Naive thymus-derived CD4-positive, alpha-beta T cell (primary cell): ENCODE measurements around the gene OR4D10. TPM values are rescaled to one million over a fixed set of nuclear protein-coding genes. Genes with fewer than 3 reads are reported as not detected.

Source experiments
- ATAC-seq: fragments of 150-1000 bp; cut with Tn5 transposase; 2 replicates; pipeline ENCODE4 v1.10.0; 2021; ENCODE audit warnings: mild to moderate bottlenecking, moderate library complexity
- CTCF ChIA-PET: fragments of 350-600 bp; sonication (Branson Sonifier 250); formaldehyde crosslinking; loops from one replicate; lab custom pipeline; 2021; ENCODE audit warnings: antibody characterized with exemption; lab: Charles Lee
- POLR2A ChIA-PET: fragments of 350-600 bp; sonication (Branson Sonifier 250); formaldehyde crosslinking; loops from one replicate; lab custom pipeline; 2021; ENCODE audit warnings: antibody characterized with exemption, inconsistent platforms; lab: Charles Lee
- DNase-seq, 9 donors: peaks; one replicate each; pipeline versions ENCODE4 v3.0.0 to v3.0.0-alpha.2; 2020 to 2022; ENCODE audit warnings: mixed read lengths in 1 of 9
- H3K27ac ChIP-seq: one replicate; pipeline ENCODE4 v1.7.0; 2013; ENCODE audit warnings: mild to moderate bottlenecking, low read depth, low read length, moderate library complexity
- H3K27me3 ChIP-seq, 2 donors: one replicate each; pipeline ENCODE4 v1.7.0; 2013; ENCODE audit warnings: low read length in 2 of 2, mild to moderate bottlenecking in 2 of 2, moderate library complexity in 2 of 2; ENCODE audit not compliant: control insufficient read depth in 2 of 2, insufficient read depth in 2 of 2
- H3K36me3 ChIP-seq, 3 experiments: 1 replicate in 2 of 3; 2 replicates in 1 of 3; pipeline ENCODE4 v1.7.0; 2013; ENCODE audit warnings: low read length in 3 of 3, mild to moderate bottlenecking in 3 of 3, moderate library complexity in 1 of 3; ENCODE audit not compliant: insufficient read depth in 3 of 3, control insufficient read depth in 2 of 3
- H3K4me1 ChIP-seq, 2 donors: one replicate each; pipeline ENCODE4 v1.7.0; 2013; ENCODE audit warnings: low read length in 2 of 2, mild to moderate bottlenecking in 2 of 2, moderate library complexity in 1 of 2; ENCODE audit not compliant: control insufficient read depth in 2 of 2, insufficient read depth in 2 of 2
- H3K4me3 ChIP-seq: 2 replicates; pipeline ENCODE4 v1.7.0; 2013; ENCODE audit warnings: mild to moderate bottlenecking, low read length
- H3K9me3 ChIP-seq, 3 experiments: 1 replicate in 2 of 3; 2 replicates in 1 of 3; pipeline ENCODE4 v1.7.0; 2013; ENCODE audit warnings: low read length in 3 of 3; ENCODE audit not compliant: control insufficient read depth in 2 of 3
- H3K27ac Mint-ChIP-seq, 9 donors: one replicate each; pipeline ENCODE4 v1.8.0; 2020 to 2022; ENCODE audit warnings: mixed read lengths in 9 of 9, mild to moderate bottlenecking in 8 of 9, moderate library complexity in 5 of 9, inconsistent platforms in 2 of 9
- H3K27me3 Mint-ChIP-seq, 5 donors: one replicate each; pipeline ENCODE4 v1.8.0; 2021 to 2022; ENCODE audit warnings: mixed read lengths in 5 of 5, mild to moderate bottlenecking in 1 of 5
- H3K36me3 Mint-ChIP-seq, 5 donors: one replicate each; pipeline ENCODE4 v1.8.0; 2020 to 2022; ENCODE audit warnings: mixed read lengths in 5 of 5, mild to moderate bottlenecking in 3 of 5, inconsistent platforms in 1 of 5
- H3K4me1 Mint-ChIP-seq, 7 donors: one replicate each; pipeline ENCODE4 v1.8.0; 2020 to 2022; ENCODE audit warnings: mixed read lengths in 7 of 7, mild to moderate bottlenecking in 3 of 7, inconsistent platforms in 1 of 7
- H3K4me3 Mint-ChIP-seq, 10 donors: one replicate each; pipeline ENCODE4 v1.8.0; 2020 to 2022; ENCODE audit warnings: mild to moderate bottlenecking in 10 of 10, mixed read lengths in 10 of 10, moderate library complexity in 6 of 10, inconsistent platforms in 2 of 10
- H3K9me3 Mint-ChIP-seq, 11 donors: one replicate each; pipeline ENCODE4 v1.8.0; 2020 to 2022; ENCODE audit warnings: mixed read lengths in 11 of 11, mild to moderate bottlenecking in 4 of 11, inconsistent platforms in 1 of 11, moderate library complexity in 1 of 11
- intact Hi-C, 2 donors: fragments of 100-400 bp; cut with micrococcal nuclease; formaldehyde crosslinking; loops; one replicate each; pipeline ENCODE4 v1.15.1; 2023
- polyA plus RNA-seq, 2 donors: library from polyadenylated mRNA; unstranded; fragments of 300-500 nt; fragmentation: Illumina TruSeq; gene quantifications; one replicate each; pipeline ENCODE4 v1.2.3, GENCODE V29; 2021
- total RNA-seq, 6 experiments: library from RNA in 5 of 6; stranded (reverse) in 5 of 6; gene quantifications; 1 replicate in 5 of 6; 2 replicates in 1 of 6; pipeline ENCODE4 v1.2.3 and lab custom pipeline; 2021 to 2026

OR4D10 gene
- total RNA-seq (not detected), polyA plus RNA-seq (not detected), total RNA-seq (lab: John Stamatoyannopoulos, UW) (not detected)

DNA sequence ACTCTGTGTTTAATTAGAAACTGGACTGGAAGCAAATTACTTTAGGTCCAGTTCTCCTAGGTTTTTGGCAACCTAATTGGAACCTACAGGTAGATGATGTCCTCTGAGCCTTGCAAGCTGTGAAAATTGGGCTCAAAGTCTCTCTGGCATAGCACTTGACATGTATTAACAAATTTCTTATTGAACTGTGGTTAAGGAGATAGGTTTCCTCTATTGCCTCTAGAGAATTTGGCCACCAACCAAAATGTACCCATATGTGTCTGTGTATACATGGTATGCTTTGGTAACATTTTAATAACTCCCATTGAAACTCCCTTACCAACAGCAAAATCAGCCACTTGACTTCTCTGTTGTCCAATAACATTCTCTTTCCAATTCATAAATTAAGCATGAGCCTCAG, at the start of gene OR4D10:
Gene OR4D10 (plus strand): TSS at position 301 of the 400 bp plus-strand sequence. CDS start 4,115 bp downstream, outside the sequence.
- H3K4me1 ChIP-seq: no peaks in the 10 kb centered on the region
- no peaks in the 10 kb centered on the region for H3K27me3 ChIP-seq
- H3K27me3 Mint-ChIP-seq: peaks cover 9 to 39% (median 16%) of the 10 kb centered on the region in 5 donors
- no peaks in the 10 kb centered on the region for H3K9me3 ChIP-seq
- ATAC-seq (no peak), DNase-seq (no peak)
- intact Hi-C loops: no loop called here
- no peak within 1 kb of the TSS for H3K4me3 ChIP-seq
- H3K4me3 Mint-ChIP-seq: no peak within 1 kb of the TSS
- no peaks in the 10 kb centered on the region for H3K9me3 Mint-ChIP-seq
- CTCF ChIA-PET: no interaction called here
- H3K27ac Mint-ChIP-seq: no peak within 1 kb of the TSS
- H3K4me1 Mint-ChIP-seq: no peaks in the 10 kb centered on the region
- H3K36me3 ChIP-seq: no peaks in the 10 kb centered on the region
- POLR2A ChIA-PET: no interaction called here
- no peaks in the 10 kb centered on the region for H3K36me3 Mint-ChIP-seq
- no peak within 1 kb of the TSS for H3K27ac ChIP-seq

DNA sequence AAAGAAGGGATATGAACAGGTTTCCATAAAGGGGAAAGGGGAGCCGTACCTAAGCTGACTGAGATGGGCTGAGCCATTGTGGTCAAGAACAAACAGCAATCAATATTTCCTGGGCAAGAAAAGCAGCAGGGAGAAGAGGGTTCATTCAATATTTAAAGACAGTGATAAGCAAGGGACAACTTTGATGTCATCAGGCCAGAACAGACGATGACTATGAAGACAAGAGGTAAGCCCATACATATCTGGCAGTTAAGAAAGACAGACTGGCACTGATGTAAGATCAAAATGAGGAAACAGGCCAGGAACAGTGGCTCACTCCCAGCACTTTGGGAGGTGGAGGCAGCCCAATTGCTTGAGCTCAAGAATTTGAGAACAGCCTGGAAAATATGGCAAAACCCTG, 49.3 kb upstream of the OR4D10 start:
- POLR2A ChIA-PET: no interaction called here
- DNase-seq: no peak

DNA sequence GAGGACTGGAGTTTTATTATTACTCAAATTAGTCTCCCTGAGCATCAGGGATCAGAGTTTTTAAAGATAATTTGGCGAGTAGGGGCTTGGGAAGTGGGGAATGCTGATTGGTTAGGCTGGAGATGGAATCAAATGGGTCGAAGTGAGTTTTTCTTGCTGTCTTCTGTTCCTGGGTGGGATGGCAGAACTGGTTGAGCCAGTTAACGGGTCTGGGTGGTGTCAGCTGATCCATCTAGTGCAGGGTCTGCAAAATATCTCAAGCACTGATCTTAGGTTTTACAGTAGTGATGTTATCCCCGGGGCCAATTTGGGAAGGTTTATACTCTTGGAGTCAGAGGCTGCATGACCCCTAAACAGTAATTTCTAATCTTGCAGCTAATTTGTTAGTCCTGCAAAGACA, 48.0 kb upstream of the OR4D10 start:
- ATAC-seq: no peak

More for the DNA sequence above, 49.3 kb upstream of the OR4D10 start:
- no peaks in the 10 kb centered on the region for H3K36me3 ChIP-seq
- H3K4me3 Mint-ChIP-seq: no peak overlapping the region
- H3K9me3 ChIP-seq: no peaks in the 10 kb centered on the region
- H3K27ac ChIP-seq: no peak overlapping the region
- peaks cover 0 to 3% (median 0%) of the 10 kb centered on the region in 7 donors for H3K4me1 Mint-ChIP-seq
- peaks cover 1 to 18% (median 5%) of the 10 kb centered on the region in 5 donors for H3K27me3 Mint-ChIP-seq
- H3K4me1 ChIP-seq: no peaks in the 10 kb centered on the region
- ATAC-seq: no peak
- no peak overlapping the region for H3K4me3 ChIP-seq
- H3K27ac Mint-ChIP-seq: no peak overlapping the region
- no peaks in the 10 kb centered on the region for H3K9me3 Mint-ChIP-seq
- CTCF ChIA-PET: interaction anchor here (0.5 kb wide), 1 partner anchor 296 kb away, joined by 3 read pairs; no protein-coding TSS in a partner anchor
- H3K36me3 Mint-ChIP-seq: no peaks in the 10 kb centered on the region
- intact Hi-C loops: no loop called here
- no peaks in the 10 kb centered on the region for H3K27me3 ChIP-seq

DNA sequence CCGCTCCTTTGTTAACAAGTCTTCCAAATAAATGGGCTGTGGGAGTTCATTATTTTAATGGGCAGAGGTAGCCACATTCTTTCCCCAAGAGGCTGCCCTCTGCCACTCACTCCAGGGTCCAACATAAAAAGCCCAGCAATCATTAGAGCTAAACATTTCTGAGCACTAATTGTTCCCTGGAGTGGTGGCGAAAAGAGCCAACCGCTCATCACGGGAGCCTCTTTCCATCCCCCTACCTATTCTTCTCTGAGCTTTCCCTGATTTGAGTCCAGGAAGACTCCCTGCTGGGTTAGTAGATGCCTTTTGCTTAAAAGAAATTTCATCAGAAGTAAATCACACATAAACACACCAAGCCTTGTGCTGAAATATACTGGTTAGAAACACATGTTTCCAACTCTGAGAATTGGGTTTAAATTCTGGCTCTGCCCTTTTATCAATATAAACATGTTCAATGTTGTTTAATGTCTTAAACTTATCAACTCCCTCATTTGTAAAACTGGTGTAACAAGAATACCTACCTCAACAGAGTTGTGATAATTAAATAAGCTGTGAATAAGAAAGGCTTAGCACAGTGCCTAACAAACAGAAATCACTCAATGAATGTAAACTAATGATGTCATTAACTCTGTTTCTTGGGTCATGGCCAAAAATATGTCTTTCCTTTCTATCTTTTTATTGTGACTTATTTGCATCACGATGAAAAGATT, 46.6 kb upstream of the OR4D10 start, which contains the start of gene OR5A2:
Gene OR5A2 (minus strand): TSS at position 53 of the 707 bp plus-strand sequence. CDS start 3,460 bp downstream, outside the sequence.
- no peaks in the 10 kb centered on the region for H3K9me3 Mint-ChIP-seq
- no peak within 1 kb of the TSS for H3K27ac Mint-ChIP-seq
- no peak within 1 kb of the TSS for H3K4me3 ChIP-seq
- ChIA-PET CTCF (no interaction called here), POLR2A (no interaction called here)
- no peak within 1 kb of the TSS for H3K4me3 Mint-ChIP-seq
- no peaks in the 10 kb centered on the region for H3K9me3 ChIP-seq
- no peak within 1 kb of the TSS for H3K27ac ChIP-seq
- peaks cover 0 to 1% of the 10 kb centered on the region in 2 donors for H3K27me3 ChIP-seq
- intact Hi-C loops: no loop called here
- ATAC-seq (no peak), DNase-seq (no peak)
- no peaks in the 10 kb centered on the region for H3K36me3 Mint-ChIP-seq
- H3K4me1 ChIP-seq: no peaks in the 10 kb centered on the region
- peaks cover 4 to 18% (median 10%) of the 10 kb centered on the region in 5 donors for H3K27me3 Mint-ChIP-seq
- peaks cover 0 to 3% (median 0%) of the 10 kb centered on the region in 7 donors for H3K4me1 Mint-ChIP-seq
- H3K36me3 ChIP-seq: no peaks in the 10 kb centered on the region

More for the DNA sequence above, 48.0 kb upstream of the OR4D10 start:
- no peaks in the 10 kb centered on the region for H3K4me1 ChIP-seq
- no peak overlapping the region for H3K27ac Mint-ChIP-seq
- H3K9me3 Mint-ChIP-seq: no peaks in the 10 kb centered on the region
- DNase-seq: no peak
- no peak overlapping the region for H3K4me3 ChIP-seq
- ChIA-PET CTCF (no interaction called here), POLR2A (no interaction called here)
- peaks cover 0 to 3% (median 0%) of the 10 kb centered on the region in 7 donors for H3K4me1 Mint-ChIP-seq
- H3K36me3 ChIP-seq: no peaks in the 10 kb centered on the region
- H3K27me3 ChIP-seq: no peaks in the 10 kb centered on the region
- intact Hi-C loops: no loop called here
- no peaks in the 10 kb centered on the region for H3K9me3 ChIP-seq
- no peak overlapping the region for H3K4me3 Mint-ChIP-seq
- H3K27me3 Mint-ChIP-seq: peaks cover 4 to 14% (median 8%) of the 10 kb centered on the region in 5 donors
- H3K36me3 Mint-ChIP-seq: no peaks in the 10 kb centered on the region
- no peak overlapping the region for H3K27ac ChIP-seq

DNA sequence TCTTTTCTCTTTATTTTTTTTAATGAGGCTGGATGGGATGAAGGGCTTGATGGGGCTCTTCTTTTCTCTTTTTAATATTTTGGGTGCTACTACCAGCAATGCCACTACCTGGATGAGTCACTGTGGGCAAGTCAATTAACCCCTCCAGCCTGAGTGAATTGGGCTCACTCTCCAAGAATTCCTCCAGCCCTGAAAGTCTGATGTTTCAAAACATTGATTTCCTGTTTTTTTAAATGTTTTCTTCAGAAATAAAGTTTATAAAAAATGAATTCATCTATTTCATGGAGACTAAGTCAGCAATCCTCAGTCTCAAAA, 46.1 kb upstream of the OR4D10 start:
- no peak for ATAC-seq
- H3K27ac ChIP-seq: no peak overlapping the region
- no peaks in the 10 kb centered on the region for H3K4me1 ChIP-seq
- Mint-ChIP-seq H3K27ac (no peak overlapping the region), H3K27me3 (peaks cover 4 to 23% (median 10%) of the 10 kb centered on the region in 5 donors), H3K4me3 (no peak overlapping the region), H3K36me3 (no peaks in the 10 kb centered on the region), H3K4me1 (peaks cover 0 to 3% (median 0%) of the 10 kb centered on the region in 7 donors), H3K9me3 (no peaks in the 10 kb centered on the region)
- no peaks in the 10 kb centered on the region for H3K9me3 ChIP-seq
- H3K4me3 ChIP-seq: no peak overlapping the region
- CTCF ChIA-PET: no interaction called here
- intact Hi-C loops: no loop called here
- no peak for DNase-seq
- no peaks in the 10 kb centered on the region for H3K36me3 ChIP-seq
- POLR2A ChIA-PET: no interaction called here
- H3K27me3 ChIP-seq: peaks cover 0 to 3% of the 10 kb centered on the region in 2 donors

DNA sequence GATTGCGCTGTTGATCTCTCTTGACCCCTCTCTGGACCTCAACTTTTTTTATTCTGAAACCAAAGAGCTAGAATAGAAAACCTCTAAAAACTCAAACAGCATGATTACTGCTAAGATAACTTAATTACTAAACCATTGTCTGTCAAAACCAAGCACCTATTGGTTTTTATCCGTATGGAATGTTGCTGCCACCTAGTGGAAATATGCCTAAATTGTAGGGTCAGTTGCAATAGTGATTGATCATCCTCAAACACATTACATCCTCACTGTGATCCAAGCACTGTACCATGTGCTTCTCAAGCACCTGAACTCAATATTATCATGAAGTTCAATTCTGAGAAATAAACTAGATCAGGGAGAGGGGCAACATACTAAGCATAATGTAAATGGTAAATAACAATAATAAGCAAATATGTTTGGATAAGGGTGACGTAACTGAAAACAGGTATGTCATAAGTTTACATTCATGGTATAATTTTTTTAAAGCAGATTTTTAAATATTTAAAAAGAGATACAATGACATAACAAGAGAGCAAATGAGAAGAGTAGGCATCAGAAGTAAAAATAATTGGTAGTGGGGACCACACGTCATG, 43.1 kb upstream of the OR4D10 start:
- ChIA-PET POLR2A (no interaction called here), CTCF (interaction anchor here (0.6 to 2.3 kb wide), 4 partner anchors 13 to 259 kb away, joined by 3 to 13 read pairs (median 6); partner anchors contain the start of gene DTX4)
- H3K36me3 ChIP-seq: no peaks in the 10 kb centered on the region
- H3K4me1 Mint-ChIP-seq: no peaks in the 10 kb centered on the region
- no peak overlapping the region for H3K27ac Mint-ChIP-seq
- H3K9me3 Mint-ChIP-seq: no peaks in the 10 kb centered on the region
- intact Hi-C loops: loop anchor here (1.0 kb wide), 5 partner anchors 146 to 259 kb away; no protein-coding TSS in a partner anchor
- peaks cover 5 to 22% (median 13%) of the 10 kb centered on the region in 5 donors for H3K27me3 Mint-ChIP-seq
- no peaks in the 10 kb centered on the region for H3K36me3 Mint-ChIP-seq
- H3K4me3 ChIP-seq: no peak overlapping the region
- peak in 7 of 9 donors; percentile 22 to 64 (median 48) for DNase-seq
- no peak overlapping the region for H3K4me3 Mint-ChIP-seq
- H3K27ac ChIP-seq: no peak overlapping the region
- H3K4me1 ChIP-seq: no peaks in the 10 kb centered on the region
- no peaks in the 10 kb centered on the region for H3K9me3 ChIP-seq
- peaks cover 0 to 3% of the 10 kb centered on the region in 2 donors for H3K27me3 ChIP-seq
- ATAC-seq: peak; percentile 77
